Naive thymus-derived CD4-positive, alpha-beta T cell (primary cell): ENCODE data around the gene MAN2C1. TPM values are rescaled to one million over a fixed set of nuclear protein-coding genes. Genes with fewer than 3 reads are reported as not detected.

Experiments
- ATAC-seq: fragments of 150-1000 bp; cut with Tn5 transposase; 2 replicates; pipeline ENCODE4 v1.10.0; 2021; ENCODE audit warnings: mild to moderate bottlenecking, moderate library complexity
- CTCF ChIA-PET: fragments of 350-600 bp; sonication (Branson Sonifier 250); formaldehyde crosslinking; loops from one replicate; lab custom pipeline; 2021; ENCODE audit warnings: antibody characterized with exemption; lab: Charles Lee
- POLR2A ChIA-PET: fragments of 350-600 bp; sonication (Branson Sonifier 250); formaldehyde crosslinking; loops from one replicate; lab custom pipeline; 2021; ENCODE audit warnings: antibody characterized with exemption, inconsistent platforms; lab: Charles Lee
- DNase-seq, 9 donors: peaks; one replicate each; pipeline versions ENCODE4 v3.0.0 to v3.0.0-alpha.2; 2020 to 2022; ENCODE audit warnings: mixed read lengths in 1 of 9
- H3K27ac ChIP-seq: one replicate; pipeline ENCODE4 v1.7.0; 2013; ENCODE audit warnings: mild to moderate bottlenecking, low read depth, low read length, moderate library complexity
- H3K27me3 ChIP-seq, 2 donors: one replicate each; pipeline ENCODE4 v1.7.0; 2013; ENCODE audit warnings: low read length in 2 of 2, mild to moderate bottlenecking in 2 of 2, moderate library complexity in 2 of 2; ENCODE audit not compliant: control insufficient read depth in 2 of 2, insufficient read depth in 2 of 2
- H3K36me3 ChIP-seq, 3 experiments: 1 replicate in 2 of 3; 2 replicates in 1 of 3; pipeline ENCODE4 v1.7.0; 2013; ENCODE audit warnings: low read length in 3 of 3, mild to moderate bottlenecking in 3 of 3, moderate library complexity in 1 of 3; ENCODE audit not compliant: insufficient read depth in 3 of 3, control insufficient read depth in 2 of 3
- H3K4me1 ChIP-seq, 2 donors: one replicate each; pipeline ENCODE4 v1.7.0; 2013; ENCODE audit warnings: low read length in 2 of 2, mild to moderate bottlenecking in 2 of 2, moderate library complexity in 1 of 2; ENCODE audit not compliant: control insufficient read depth in 2 of 2, insufficient read depth in 2 of 2
- H3K4me3 ChIP-seq: 2 replicates; pipeline ENCODE4 v1.7.0; 2013; ENCODE audit warnings: mild to moderate bottlenecking, low read length
- H3K9me3 ChIP-seq, 3 experiments: 1 replicate in 2 of 3; 2 replicates in 1 of 3; pipeline ENCODE4 v1.7.0; 2013; ENCODE audit warnings: low read length in 3 of 3; ENCODE audit not compliant: control insufficient read depth in 2 of 3
- H3K27ac Mint-ChIP-seq, 9 donors: one replicate each; pipeline ENCODE4 v1.8.0; 2020 to 2022; ENCODE audit warnings: mixed read lengths in 9 of 9, mild to moderate bottlenecking in 8 of 9, moderate library complexity in 5 of 9, inconsistent platforms in 2 of 9
- H3K27me3 Mint-ChIP-seq, 5 donors: one replicate each; pipeline ENCODE4 v1.8.0; 2021 to 2022; ENCODE audit warnings: mixed read lengths in 5 of 5, mild to moderate bottlenecking in 1 of 5
- H3K36me3 Mint-ChIP-seq, 5 donors: one replicate each; pipeline ENCODE4 v1.8.0; 2020 to 2022; ENCODE audit warnings: mixed read lengths in 5 of 5, mild to moderate bottlenecking in 3 of 5, inconsistent platforms in 1 of 5
- H3K4me1 Mint-ChIP-seq, 7 donors: one replicate each; pipeline ENCODE4 v1.8.0; 2020 to 2022; ENCODE audit warnings: mixed read lengths in 7 of 7, mild to moderate bottlenecking in 3 of 7, inconsistent platforms in 1 of 7
- H3K4me3 Mint-ChIP-seq, 10 donors: one replicate each; pipeline ENCODE4 v1.8.0; 2020 to 2022; ENCODE audit warnings: mild to moderate bottlenecking in 10 of 10, mixed read lengths in 10 of 10, moderate library complexity in 6 of 10, inconsistent platforms in 2 of 10
- H3K9me3 Mint-ChIP-seq, 11 donors: one replicate each; pipeline ENCODE4 v1.8.0; 2020 to 2022; ENCODE audit warnings: mixed read lengths in 11 of 11, mild to moderate bottlenecking in 4 of 11, inconsistent platforms in 1 of 11, moderate library complexity in 1 of 11
- intact Hi-C, 2 donors: fragments of 100-400 bp; cut with micrococcal nuclease; formaldehyde crosslinking; loops; one replicate each; pipeline ENCODE4 v1.15.1; 2023
- polyA plus RNA-seq, 2 donors: library from polyadenylated mRNA; unstranded; fragments of 300-500 nt; fragmentation: Illumina TruSeq; gene quantifications; one replicate each; pipeline ENCODE4 v1.2.3, GENCODE V29; 2021
- total RNA-seq, 6 experiments: library from RNA in 5 of 6; stranded (reverse) in 5 of 6; gene quantifications; 1 replicate in 5 of 6; 2 replicates in 1 of 6; pipeline ENCODE4 v1.2.3 and lab custom pipeline; 2021 to 2026

Gene MAN2C1
- total and polyA plus RNA-seq, 7 experiments from 2014 or later, result 26.7 to 557 (median 439) TPM

GRCh38 chr15:75360391-75360790, 8.0 kb downstream of the MAN2C1 start:
- Mint-ChIP-seq H3K36me3 (peaks cover 0 to 12% (median 4%) of the 10 kb centered on the region in 5 donors), H3K4me3 (no peak overlapping the region), H3K27ac (peak overlapping the region in 5 of 9 donors; percentile 17 to 87 (median 80)), H3K4me1 (peaks cover 0 to 1% (median 0%) of the 10 kb centered on the region in 7 donors), H3K27me3 (no peaks in the 10 kb centered on the region), H3K9me3 (no peaks in the 10 kb centered on the region)
- H3K27me3 ChIP-seq, result no peaks in the 10 kb centered on the region
- no peak for ATAC-seq
- H3K4me3 ChIP-seq, result no peak overlapping the region
- peaks cover 8 to 88% (median 13%) of the 10 kb centered on the region in 3 experiments for H3K36me3 ChIP-seq
- CTCF ChIA-PET, result no interaction called here
- intact Hi-C loops, result loop anchor here in 1 of 2 donors (10.0 kb wide), 1 partner anchor 214 kb away; the partner anchor contains the start of gene PTPN9
- no peaks in the 10 kb centered on the region for H3K4me1 ChIP-seq
- no peak for DNase-seq
- H3K27ac ChIP-seq, result no peak overlapping the region
- POLR2A ChIA-PET, result no interaction called here
- no peaks in the 10 kb centered on the region for H3K9me3 ChIP-seq

- no peak for DNase-seq
- H3K27me3 ChIP-seq, result no peaks in the 10 kb centered on the region
- intact Hi-C loops, result loop anchor here in 1 of 2 donors (10.0 kb wide), 1 partner anchor 215 kb away; the partner anchor contains the start of gene PTPN9
- Mint-ChIP-seq H3K36me3 (peaks cover 0 to 8% (median 4%) of the 10 kb centered on the region in 5 donors), H3K27ac (peak overlapping the region in 2 of 9 donors; percentile 11 to 17), H3K4me1 (peaks cover 0 to 3% (median 0%) of the 10 kb centered on the region in 7 donors), H3K4me3 (no peak overlapping the region), H3K9me3 (no peaks in the 10 kb centered on the region), H3K27me3 (no peaks in the 10 kb centered on the region)
- ChIA-PET POLR2A (interaction anchor here (0.5 to 0.9 kb wide), 3 partner anchors 8 to 32 kb away, joined by 3 to 4 read pairs (median 4); partner anchors contain the start of gene MAN2C1), CTCF (no interaction called here)
- no peaks in the 10 kb centered on the region for H3K9me3 ChIP-seq
- H3K4me1 ChIP-seq, result no peaks in the 10 kb centered on the region
- peaks cover 1 to 84% (median 13%) of the 10 kb centered on the region in 3 experiments for H3K36me3 ChIP-seq
- H3K4me3 ChIP-seq, result no peak overlapping the region
- H3K27ac ChIP-seq, result no peak overlapping the region
- no peak for ATAC-seq
These were observed 8.7 kb downstream of the MAN2C1 start for GRCh38 chr15:75359537-75360250.

DNA sequence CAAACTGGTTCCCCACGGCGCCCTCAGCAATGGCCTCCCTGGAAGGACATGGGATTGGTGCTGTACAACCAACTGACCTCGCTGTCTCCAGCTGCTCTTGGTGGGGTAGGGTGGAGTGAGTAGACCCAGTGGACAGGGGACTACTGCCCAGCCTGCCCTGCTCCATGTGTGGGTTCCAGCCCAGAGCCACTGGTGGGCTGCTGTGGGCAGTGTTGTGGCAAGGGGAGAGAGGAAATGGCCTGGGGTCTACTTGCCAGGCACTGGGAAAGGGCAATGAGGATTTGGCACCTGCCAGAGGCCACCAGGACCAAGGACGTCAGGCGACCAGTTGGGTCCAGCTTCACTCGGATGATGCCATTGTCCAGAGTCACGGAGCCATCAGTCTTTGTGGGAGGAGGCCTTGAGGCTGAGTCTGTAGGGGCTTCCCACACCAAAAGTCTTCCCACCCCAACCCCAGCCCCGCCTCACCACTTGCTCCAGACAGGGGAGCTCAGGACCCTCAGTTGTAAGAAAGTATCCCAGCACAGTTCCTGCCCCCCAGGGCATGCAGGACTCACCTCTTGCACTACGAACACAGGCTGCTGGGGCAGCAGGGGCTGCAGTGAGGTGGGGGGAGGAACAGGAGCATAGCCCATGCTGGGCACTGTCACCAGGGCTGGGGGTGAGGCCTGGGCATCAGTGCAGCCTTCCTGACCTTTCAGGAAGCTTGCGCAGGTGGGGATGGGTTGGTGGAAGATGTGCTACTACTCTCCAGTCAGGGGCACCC, 9.5 kb downstream of the MAN2C1 start:
- CTCF ChIA-PET, result no interaction called here
- POLR2A ChIA-PET, result interaction anchor here (0.5 to 0.9 kb wide), 2 partner anchors 9 to 13 kb away, joined by 4 read pairs; partner anchors contain the start of gene MAN2C1
- no peaks in the 10 kb centered on the region for H3K4me1 ChIP-seq
- no peak overlapping the region for H3K4me3 ChIP-seq
- no peaks in the 10 kb centered on the region for H3K9me3 ChIP-seq
- Mint-ChIP-seq H3K9me3 (no peaks in the 10 kb centered on the region), H3K27me3 (no peaks in the 10 kb centered on the region), H3K36me3 (peaks cover 0 to 8% (median 0%) of the 10 kb centered on the region in 5 donors), H3K27ac (peak overlapping the region in 1 of 9 donors; percentile 38), H3K4me1 (peaks cover 0 to 3% (median 0%) of the 10 kb centered on the region in 7 donors), H3K4me3 (no peak overlapping the region)
- H3K27ac ChIP-seq, result no peak overlapping the region
- H3K36me3 ChIP-seq, result peaks cover 0 to 77% (median 13%) of the 10 kb centered on the region in 3 experiments
- intact Hi-C loops, result no loop called here
- ATAC-seq (no peak), DNase-seq (no peak)
- H3K27me3 ChIP-seq, result no peaks in the 10 kb centered on the region

GRCh38 chr15:75357976-75358673, 10.3 kb downstream of the MAN2C1 start:
- Mint-ChIP-seq H3K27ac (peak overlapping the region in 2 of 9 donors; percentile 28 to 48), H3K4me3 (no peak overlapping the region), H3K4me1 (peaks cover 0 to 3% (median 0%) of the 10 kb centered on the region in 7 donors), H3K36me3 (peaks cover 0 to 10% (median 0%) of the 10 kb centered on the region in 5 donors), H3K27me3 (no peaks in the 10 kb centered on the region), H3K9me3 (no peaks in the 10 kb centered on the region)
- ATAC-seq (no peak), DNase-seq (no peak)
- Histone ChIP-seq H3K27me3 (no peaks in the 10 kb centered on the region), H3K27ac (no peak overlapping the region), H3K36me3 (peaks cover 0 to 71% (median 13%) of the 10 kb centered on the region in 3 experiments), H3K4me3 (no peak overlapping the region), H3K4me1 (no peaks in the 10 kb centered on the region), H3K9me3 (no peaks in the 10 kb centered on the region)
- intact Hi-C loops, result no loop called here
- POLR2A ChIA-PET, result no interaction called here
- CTCF ChIA-PET, result no interaction called here

- H3K36me3 Mint-ChIP-seq, result peaks cover 0 to 16% (median 0%) of the 10 kb centered on the region in 5 donors
- no peaks in the 10 kb centered on the region for H3K9me3 Mint-ChIP-seq
- Histone ChIP-seq H3K36me3 (peaks cover 0 to 55% (median 13%) of the 10 kb centered on the region in 3 experiments), H3K27me3 (no peaks in the 10 kb centered on the region), H3K4me1 (no peaks in the 10 kb centered on the region), H3K9me3 (no peaks in the 10 kb centered on the region), H3K27ac (no peak overlapping the region), H3K4me3 (no peak overlapping the region)
- no peaks in the 10 kb centered on the region for H3K27me3 Mint-ChIP-seq
- ATAC-seq (no peak), DNase-seq (no peak)
- ChIA-PET POLR2A (no interaction called here), CTCF (no interaction called here)
- intact Hi-C loops, result no loop called here
- H3K4me3 Mint-ChIP-seq, result no peak overlapping the region
- peak overlapping the region in 1 of 9 donors; percentile 68 for H3K27ac Mint-ChIP-seq
- peaks cover 0 to 3% (median 0%) of the 10 kb centered on the region in 7 donors for H3K4me1 Mint-ChIP-seq
These were observed 11.9 kb downstream of the MAN2C1 start for GRCh38 chr15:75356517-75356916.

GRCh38 chr15:75356006-75356405, 12.4 kb downstream of the MAN2C1 start:
- Mint-ChIP-seq H3K4me3 (no peak overlapping the region), H3K4me1 (peaks cover 0 to 4% (median 2%) of the 10 kb centered on the region in 7 donors), H3K36me3 (peaks cover 0 to 19% (median 0%) of the 10 kb centered on the region in 5 donors), H3K27me3 (no peaks in the 10 kb centered on the region), H3K9me3 (peaks cover 0 to under 1% (median 0%) of the 10 kb centered on the region in 11 donors), H3K27ac (peak overlapping the region in 1 of 9 donors; percentile 68)
- DNase-seq (no peak), ATAC-seq (no peak)
- Histone ChIP-seq H3K4me3 (no peak overlapping the region), H3K4me1 (no peaks in the 10 kb centered on the region), H3K9me3 (no peaks in the 10 kb centered on the region), H3K27me3 (no peaks in the 10 kb centered on the region), H3K36me3 (peaks cover 0 to 49% (median 13%) of the 10 kb centered on the region in 3 experiments), H3K27ac (no peak overlapping the region)
- ChIA-PET CTCF (no interaction called here), POLR2A (no interaction called here)
- intact Hi-C loops, result no loop called here
